ENCODE results near the gene BICDL1. TPM values are rescaled to one million over a fixed set of nuclear protein-coding genes. Genes with fewer than 3 reads are reported as not detected.

BICDL1 gene
- total RNA-seq, 1 donor from 2014 or later = 40.1 TPM

GRCh38 chr12:120101617-120102016, 112.6 kb downstream of the BICDL1 start:
- no peak overlapping the region for H3K4me3 Mint-ChIP-seq
- H3K9me3 Mint-ChIP-seq = no peaks in the 10 kb centered on the region
- no peak for DNase-seq (ENCODE audit: low spot score in 2 of 2, unreplicated experiment in 2 of 2)
- TF ChIP-seq, protein P1, sequence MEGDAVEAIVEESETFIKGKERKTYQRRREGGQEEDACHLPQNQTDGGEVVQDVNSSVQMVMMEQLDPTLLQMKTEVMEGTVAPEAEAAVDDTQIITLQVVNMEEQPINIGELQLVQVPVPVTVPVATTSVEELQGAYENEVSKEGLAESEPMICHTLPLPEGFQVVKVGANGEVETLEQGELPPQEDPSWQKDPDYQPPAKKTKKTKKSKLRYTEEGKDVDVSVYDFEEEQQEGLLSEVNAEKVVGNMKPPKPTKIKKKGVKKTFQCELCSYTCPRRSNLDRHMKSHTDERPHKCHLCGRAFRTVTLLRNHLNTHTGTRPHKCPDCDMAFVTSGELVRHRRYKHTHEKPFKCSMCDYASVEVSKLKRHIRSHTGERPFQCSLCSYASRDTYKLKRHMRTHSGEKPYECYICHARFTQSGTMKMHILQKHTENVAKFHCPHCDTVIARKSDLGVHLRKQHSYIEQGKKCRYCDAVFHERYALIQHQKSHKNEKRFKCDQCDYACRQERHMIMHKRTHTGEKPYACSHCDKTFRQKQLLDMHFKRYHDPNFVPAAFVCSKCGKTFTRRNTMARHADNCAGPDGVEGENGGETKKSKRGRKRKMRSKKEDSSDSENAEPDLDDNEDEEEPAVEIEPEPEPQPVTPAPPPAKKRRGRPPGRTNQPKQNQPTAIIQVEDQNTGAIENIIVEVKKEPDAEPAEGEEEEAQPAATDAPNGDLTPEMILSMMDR (IDR thresholded peaks at IDR 0.05; ENCODE audit: unreplicated experiment) = no peak
- peaks cover 23% of the 10 kb centered on the region for H3K36me3 Mint-ChIP-seq
- H3K27ac Mint-ChIP-seq = peak overlapping the region; percentile 78
- peaks cover 11% of the 10 kb centered on the region for H3K4me1 Mint-ChIP-seq
- H3K27me3 Mint-ChIP-seq (ENCODE audit: low read depth) = no peaks in the 10 kb centered on the region

DNA sequence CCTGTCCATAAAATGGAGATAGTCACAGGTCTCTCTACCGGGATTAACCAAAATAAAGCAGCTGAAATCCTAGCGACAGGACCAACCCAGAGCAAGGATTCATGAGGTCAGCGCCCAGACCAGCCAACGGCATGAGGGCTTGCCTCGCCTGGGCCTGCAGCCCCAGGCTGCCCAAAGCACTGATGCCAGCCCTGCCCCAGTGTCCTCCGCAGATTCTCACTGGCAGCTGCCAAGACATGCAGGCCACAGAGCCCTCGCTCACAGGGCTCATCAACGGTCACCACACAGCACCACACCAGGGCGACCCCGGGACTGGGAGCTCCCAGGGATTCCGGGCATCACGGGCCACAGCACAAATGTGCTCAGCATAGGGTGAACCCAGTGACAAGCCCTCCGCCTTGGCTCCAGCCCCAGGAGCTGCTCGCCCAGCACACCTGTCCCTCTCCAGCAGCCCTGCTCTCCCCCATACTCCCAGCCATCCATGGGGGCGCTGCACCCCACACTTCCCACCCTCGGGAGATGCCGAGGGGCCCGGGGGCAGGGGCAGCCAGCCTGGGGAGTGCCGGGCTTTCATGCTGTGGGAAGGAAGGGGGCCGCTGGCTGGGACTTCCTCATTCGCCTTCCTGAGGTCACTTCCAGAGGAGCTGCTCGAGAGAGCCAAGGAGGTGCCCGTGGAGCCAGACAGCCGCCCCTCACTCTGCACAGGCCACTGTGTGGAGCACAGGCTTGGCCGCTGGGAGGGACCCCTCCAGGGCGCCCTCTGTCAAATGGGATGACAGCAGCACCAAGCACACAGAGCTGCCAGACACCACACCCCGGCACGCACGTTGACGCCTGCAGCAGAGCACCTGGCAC, 113.4 kb downstream of the BICDL1 start:
- no peak for DNase-seq (ENCODE audit: low spot score in 2 of 2, unreplicated experiment in 2 of 2)
- Mint-ChIP-seq H3K27ac (peak overlapping the region; percentile 43), H3K36me3 (peaks cover 22% of the 10 kb centered on the region), H3K9me3 (no peaks in the 10 kb centered on the region), H3K27me3 (ENCODE audit: low read depth) (no peaks in the 10 kb centered on the region), H3K4me1 (peaks cover 11% of the 10 kb centered on the region), H3K4me3 (no peak overlapping the region)
- TF ChIP-seq, protein P1 (IDR thresholded peaks at IDR 0.05; ENCODE audit: unreplicated experiment) = no peak

DNA sequence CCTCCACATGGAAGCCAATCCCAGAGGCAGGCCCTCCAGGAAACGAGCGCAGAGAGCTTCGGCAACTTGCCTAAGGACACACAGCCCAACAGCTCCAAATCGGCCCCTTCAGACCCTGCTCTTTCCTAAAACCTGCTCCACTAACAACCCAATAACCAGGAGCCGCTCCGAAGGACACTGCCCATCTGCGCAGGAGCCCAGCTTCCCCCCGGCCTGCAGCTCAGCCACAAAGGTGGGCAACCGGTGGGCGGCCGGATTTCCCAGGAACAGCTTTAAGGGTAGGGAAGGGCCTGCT, 114.0 kb downstream of the BICDL1 start:
- Mint-ChIP-seq H3K4me1 (peaks cover 11% of the 10 kb centered on the region), H3K4me3 (no peak overlapping the region)

DNA sequence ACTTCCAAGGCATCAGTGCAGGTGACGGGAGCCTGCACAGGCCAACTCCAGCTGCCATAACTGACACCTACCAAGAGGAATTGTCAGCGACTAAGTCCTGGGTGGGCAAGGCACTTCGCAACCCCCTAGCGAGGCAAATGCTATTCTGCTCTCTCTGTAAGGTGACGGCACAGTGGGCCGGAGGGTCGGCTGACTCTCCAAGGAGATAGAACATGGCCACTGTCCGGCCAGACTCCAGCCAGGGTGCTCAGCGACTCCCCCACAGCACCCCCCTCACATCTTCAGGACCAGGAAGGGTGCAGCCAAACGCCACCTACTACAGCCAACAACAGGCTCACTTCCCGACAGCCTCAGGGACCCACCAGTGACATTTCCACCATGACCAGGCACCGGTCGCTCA, 114.3 kb downstream of the BICDL1 start:
- Mint-ChIP-seq H3K4me3 (no peak overlapping the region), H3K27me3 (ENCODE audit: low read depth) (no peaks in the 10 kb centered on the region), H3K9me3 (no peaks in the 10 kb centered on the region), H3K4me1 (peaks cover 11% of the 10 kb centered on the region), H3K27ac (no peak overlapping the region), H3K36me3 (peaks cover 24% of the 10 kb centered on the region)
- no peak for DNase-seq (ENCODE audit: low spot score in 2 of 2, unreplicated experiment in 2 of 2)
- TF ChIP-seq, protein P1 (IDR thresholded peaks at IDR 0.05; ENCODE audit: unreplicated experiment) = no peak

More for the DNA sequence above, 114.0 kb downstream of the BICDL1 start:
- DNase-seq (ENCODE audit: low spot score in 2 of 2, unreplicated experiment in 2 of 2) = no peak
- Mint-ChIP-seq H3K27ac (no peak overlapping the region), H3K27me3 (ENCODE audit: low read depth) (no peaks in the 10 kb centered on the region), H3K36me3 (peaks cover 24% of the 10 kb centered on the region), H3K9me3 (no peaks in the 10 kb centered on the region)
- TF ChIP-seq, protein P1 (IDR thresholded peaks at IDR 0.05; ENCODE audit: unreplicated experiment) = no peak

GRCh38 chr12:120106151-120106550, 117.1 kb downstream of the BICDL1 start:
- peaks cover 27% of the 10 kb centered on the region for H3K36me3 Mint-ChIP-seq
- no peaks in the 10 kb centered on the region for H3K27me3 Mint-ChIP-seq (ENCODE audit: low read depth)
- no peaks in the 10 kb centered on the region for H3K9me3 Mint-ChIP-seq
- TF ChIP-seq, protein P1 (IDR thresholded peaks at IDR 0.05; ENCODE audit: unreplicated experiment) = no peak
- DNase-seq (ENCODE audit: low spot score in 2 of 2, unreplicated experiment in 2 of 2) = no peak
- no peak overlapping the region for H3K27ac Mint-ChIP-seq
- no peak overlapping the region for H3K4me3 Mint-ChIP-seq
- H3K4me1 Mint-ChIP-seq = peaks cover 9% of the 10 kb centered on the region

Measured in mesothelial cell of epicardium (in vitro differentiated cells).